HepG2 (cell line): ENCODE results near the gene SLC25A18. TPM values are rescaled to one million over a fixed set of nuclear protein-coding genes. Genes with fewer than 3 reads are reported as not detected.

Source experiments
- ATAC-seq: fragments of 200-7000 bp; cut with Tn5 transposase; 3 replicates; pipeline ENCODE4 v1.9.1; 2020; ENCODE audit warnings: mild to moderate bottlenecking, moderate library complexity
- BruUV-seq: library from RNA; stranded (reverse); fragments of 400-500 nt; replicated peaks from 2 replicates; lab custom pipeline; 2021; lab: Mats Ljungman, UMichigan
- CTCF ChIA-PET: fragments of 300-600 bp; formaldehyde crosslinking; extraction: SDS; loops from one replicate; lab custom pipeline; 2021; ENCODE audit warnings: low total read pairs, inconsistent platforms, low intra/inter-chr PET ratio; lab: Yijun Ruan, JAX
- POLR2A ChIA-PET: fragments of 350-600 bp; sonication (Branson Sonifier 250); formaldehyde crosslinking; loops from one replicate; lab custom pipeline; 2020; ENCODE audit warnings: antibody characterized with exemption, inconsistent platforms; lab: Yijun Ruan, JAX
- DNase-seq: peaks from one replicate; pipeline ENCODE4 v3.0.0-alpha.2; 2015; ENCODE audit warnings: low spot score
- FAIRE-seq: peaks from 3 replicates; lab custom pipeline; 2011; peaks lifted over from hg19 to GRCh38; lab: Jason Lieb, UNC
- H2AFZ ChIP-seq: one replicate; pipeline ENCODE4 v1.6.1; 2011; ENCODE audit warnings: low read length, inconsistent platforms
- H3K27ac ChIP-seq: fragments of 300-600 bp; 3 replicates; pipeline ENCODE4 v1.8.0; 2011; ENCODE audit warnings: mixed run types, mild to moderate bottlenecking, mixed read lengths, low read length, inconsistent platforms; ENCODE audit not compliant: insufficient read depth; ENCODE audit errors: extremely low read length
- H3K27me3 ChIP-seq, 2 experiments: fragments of 200-600 bp in 1 of 2; 2 replicates in 1 of 2; 3 replicates in 1 of 2; pipeline versions ENCODE4 v1.6.0 to v1.8.0; 2011; ENCODE audit warnings: low read length in 2 of 2, mild to moderate bottlenecking in 2 of 2, moderate library complexity in 2 of 2, inconsistent platforms in 1 of 2; ENCODE audit not compliant: insufficient read depth in 2 of 2, control insufficient read depth in 1 of 2
- H3K36me3 ChIP-seq, 2 experiments: fragments of 200-600 bp in 1 of 2; replicated peaks in 1 of 2; 2 replicates in 1 of 2; 3 replicates in 1 of 2; pipeline versions ENCODE4 v1.5.1 to v1.8.0; 2011; ENCODE audit warnings: low read length in 2 of 2, inconsistent platforms in 1 of 2; ENCODE audit not compliant: insufficient read depth in 2 of 2, control insufficient read depth in 1 of 2
- H3K4me1 ChIP-seq: 2 replicates; pipeline ENCODE4 v1.5.1; 2012; ENCODE audit warnings: low read length, inconsistent platforms; ENCODE audit not compliant: insufficient read depth
- H3K4me2 ChIP-seq: 2 replicates; pipeline ENCODE4 v1.6.0; 2011; ENCODE audit warnings: low read depth, low read length, inconsistent platforms
- H3K4me3 ChIP-seq, 3 experiments: fragments of 200-600 bp in 1 of 3; sonication (generic), shearing (Covaris generic) in 1 of 3; replicated peaks in 1 of 3; 2 replicates each; pipeline ENCODE4 v1.5.1; 2011 to 2016; ENCODE audit warnings: low read length in 3 of 3, inconsistent platforms in 2 of 3, low read depth in 2 of 3, mild to moderate bottlenecking in 2 of 3, control low read depth in 1 of 3, mixed read lengths in 1 of 3; ENCODE audit not compliant: insufficient read depth in 1 of 3
- H3K79me2 ChIP-seq: one replicate; pipeline ENCODE4 v1.6.1; 2011; ENCODE audit warnings: low read length, inconsistent platforms; ENCODE audit not compliant: insufficient read depth
- H3K9ac ChIP-seq: 2 replicates; pipeline ENCODE4 v1.6.0; 2011; ENCODE audit warnings: mild to moderate bottlenecking, low read depth, low read length, inconsistent platforms; ENCODE audit not compliant: insufficient read depth
- H3K9me3 ChIP-seq: 2 replicates; pipeline ENCODE4 v1.5.1; 2012; ENCODE audit warnings: mild to moderate bottlenecking, low read length
- H4K20me1 ChIP-seq: 2 replicates; pipeline ENCODE4 v1.6.0; 2011; ENCODE audit warnings: inconsistent platforms, mild to moderate bottlenecking, low read length, moderate library complexity; ENCODE audit not compliant: insufficient read depth
- ETV6 ChIP-seq: sonication (generic); formaldehyde crosslinking; conservative IDR thresholded peaks from 2 replicates; pipeline ENCODE4 v1.4.0; 2020; ENCODE audit warnings: missing genetic modification reagents
- HDAC1 ChIP-seq: sonication (generic); formaldehyde crosslinking; IDR thresholded peaks from 2 replicates; pipeline ENCODE4 v1.5.1; 2020; ENCODE audit warnings: mild to moderate bottlenecking, missing genetic modification reagents
- HNRNPLL ChIP-seq: fragments of 200-400 bp; formaldehyde crosslinking; IDR thresholded peaks from 2 replicates; pipeline ENCODE4 v1.6.1; 2017; ENCODE audit warnings: mild to moderate bottlenecking, low read depth, low read length; ENCODE audit not compliant: poor library complexity, severe bottlenecking
- HOXA3 ChIP-seq: sonication (generic); formaldehyde crosslinking; IDR thresholded peaks from 2 replicates; pipeline ENCODE4 v1.5.0; 2020; ENCODE audit warnings: missing genetic modification reagents
- KAT7 ChIP-seq: IDR thresholded peaks from 2 replicates; pipeline ENCODE4 v1.6.1; 2018; ENCODE audit warnings: borderline replicate concordance, missing compliant biosample characterization
- KDM3A ChIP-seq: IDR thresholded peaks from 2 replicates; pipeline ENCODE4 v1.6.1; 2018; ENCODE audit warnings: low read depth, missing compliant biosample characterization
- PHF8 ChIP-seq: sonication (generic); formaldehyde crosslinking; IDR thresholded peaks from 2 replicates; pipeline ENCODE4 v1.5.0; 2020; ENCODE audit warnings: missing genetic modification reagents
- TBP ChIP-seq: sonication (generic); formaldehyde crosslinking; IDR thresholded peaks from 2 replicates; pipeline ENCODE4 v1.5.0; 2020; ENCODE audit warnings: missing genetic modification reagents
- ZBTB1 ChIP-seq: sonication (generic); formaldehyde crosslinking; IDR thresholded peaks from 2 replicates; pipeline ENCODE4 v1.4.0; 2020; ENCODE audit warnings: missing genetic modification reagents, borderline replicate concordance
- ZMAT3 ChIP-seq: sonication (generic); formaldehyde crosslinking; conservative IDR thresholded peaks from 2 replicates; pipeline ENCODE4 v1.7.0; 2021; ENCODE audit warnings: missing genetic modification reagents
- ZNF652 ChIP-seq: IDR thresholded peaks from 2 replicates; pipeline ENCODE4 v1.6.1; 2016; ENCODE audit warnings: low read depth, borderline replicate concordance
- ZNF703 ChIP-seq: sonication (generic); formaldehyde crosslinking; IDR thresholded peaks from 2 replicates; pipeline ENCODE4 v1.5.1; 2020; ENCODE audit warnings: missing genetic modification reagents, mild to moderate bottlenecking, moderate library complexity, borderline replicate concordance
- WGBS: methylation state at CpG from one replicate; pipeline ENCODE4 v1.1.6; 2017; ENCODE audit warnings: low lambda C conversion rate; 5-methylcytosine and 5-hydroxymethylcytosine counted together
- in situ Hi-C: cut with HindIII; loops from 2 replicates; pipeline ENCODE4 v1.10.0; 2017; ENCODE audit warnings: low pct_unique_long_range_greater_than_20kb; ENCODE audit not compliant: extremely low pct_ligation_motif_present
- intact Hi-C: fragments of 100-400 bp; cut with micrococcal nuclease; formaldehyde crosslinking; loops from one replicate; pipeline ENCODE4 v1.10.0; 2022; ENCODE audit not compliant: unreplicated experiment
- polyA plus RNA-seq, 8 experiments: library from polyadenylated mRNA; depleted of rRNA in 3 of 8; stranded (reverse) in 7 of 8; unstranded in 1 of 8; fragments of >200 nt; fragmentation: Illumina TruSeq in 4 of 8; extraction: Trizol in 4 of 8; gene quantifications; 2 replicates each; pipeline versions ENCODE4 v1.2.1 to v1.2.3, GENCODE V29; 2011 to 2016; ENCODE audit warnings: low read depth in 4 of 8, missing spikeins in 1 of 8, mixed read lengths in 1 of 8; ENCODE audit not compliant: insufficient read depth in 1 of 8
- total RNA-seq, 5 experiments: library from RNA; depleted of rRNA; stranded (reverse); fragments of >200 nt; fragmentation: Illumina TruSeq; extraction: Trizol; gene quantifications; 2 replicates each; pipeline ENCODE4 v1.2.3, GENCODE V29; 2016; ENCODE audit warnings: low read depth in 1 of 5
- TF ChIP-seq, protein P1 (sequence below), 2 experiments: sonication (generic) in 1 of 2; formaldehyde crosslinking in 1 of 2; IDR thresholded peaks; 2 replicates each; pipeline versions ENCODE4 v1.5.1 to v1.6.1; 2011 to 2020; ENCODE audit warnings: borderline replicate concordance in 1 of 2, low read depth in 1 of 2, low read length in 1 of 2, mild to moderate bottlenecking in 1 of 2, missing genetic modification reagents in 1 of 2, moderate library complexity in 1 of 2
- TF ChIP-seq, protein P2 (sequence below): sonication (generic); formaldehyde crosslinking; conservative IDR thresholded peaks from 2 replicates; pipeline ENCODE4 v1.4.0; 2020; ENCODE audit warnings: missing genetic modification reagents
- TF ChIP-seq, protein P3 (sequence below): sonication (generic); formaldehyde crosslinking; IDR thresholded peaks from 2 replicates; pipeline ENCODE4 v1.5.0; 2020; ENCODE audit warnings: missing genetic modification reagents

SLC25A18 gene
- total and polyA plus RNA-seq, 2 of the 13 experiments (the other 11 are each of a cell fraction or from before 2014, with no cell fraction given): 0.28 to 0.75 TPM

DNA sequence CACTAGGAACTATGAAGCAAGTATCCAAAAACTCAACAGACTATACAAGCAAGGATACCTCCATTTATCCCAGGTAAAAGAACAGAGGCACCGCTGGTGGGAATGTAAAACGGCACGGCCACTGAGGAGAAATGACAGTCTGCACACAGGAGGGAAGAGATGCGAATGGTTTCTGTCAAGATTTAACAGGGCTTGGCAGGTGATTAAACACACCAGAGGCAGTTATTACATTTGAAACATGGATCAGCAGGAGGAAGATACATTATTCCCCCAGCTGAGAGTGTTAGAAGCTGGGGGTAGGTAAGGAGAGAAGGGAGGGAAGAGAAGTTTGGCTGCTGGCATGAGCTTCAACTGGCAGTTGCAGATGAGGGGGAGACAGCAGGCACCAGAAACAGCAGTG lies 35.0 kb downstream of the SLC25A18 start:
- no peaks in the 10 kb centered on the region for H3K79me2 ChIP-seq
- ATAC-seq: no peak
- peaks cover 29 to 67% of the 10 kb centered on the region in 2 experiments for H3K36me3 ChIP-seq
- in situ Hi-C loops: no loop called here
- ChIA-PET CTCF (no interaction called here), POLR2A (no interaction called here)
- H4K20me1 ChIP-seq: no peaks in the 10 kb centered on the region
- no TSS peak for BruUV-seq
- no peak overlapping the region for H3K27ac ChIP-seq
- DNase-seq: no peak
- H3K9me3 ChIP-seq: no peaks in the 10 kb centered on the region
- no peaks in the 10 kb centered on the region for H3K4me1 ChIP-seq
- H3K4me2 ChIP-seq: no peak overlapping the region
- no peak for FAIRE-seq
- no peak overlapping the region for H3K4me3 ChIP-seq
- H3K9ac ChIP-seq: no peak overlapping the region
- no peak for TF ChIP-seq ZNF703 (CRISPR knock-in tag)
- no peak for TF ChIP-seq HNRNPLL
- TF ChIP-seq KDM3A (CRISPR knock-in tag): no peak
- no peak for TF ChIP-seq PHF8
- TF ChIP-seq HOXA3: no peak
- TF ChIP-seq ZBTB1: no peak
- no peak for TF ChIP-seq TBP (CRISPR knock-in tag)
- no peak for TF ChIP-seq HDAC1 (CRISPR knock-in tag)
- 99% methylated on average over 4 of the region's 4 CpGs for WGBS
- intact Hi-C loops: no loop called here
- no peaks in the 10 kb centered on the region for H3K27me3 ChIP-seq
- no peak overlapping the region for H2AFZ ChIP-seq

DNA sequence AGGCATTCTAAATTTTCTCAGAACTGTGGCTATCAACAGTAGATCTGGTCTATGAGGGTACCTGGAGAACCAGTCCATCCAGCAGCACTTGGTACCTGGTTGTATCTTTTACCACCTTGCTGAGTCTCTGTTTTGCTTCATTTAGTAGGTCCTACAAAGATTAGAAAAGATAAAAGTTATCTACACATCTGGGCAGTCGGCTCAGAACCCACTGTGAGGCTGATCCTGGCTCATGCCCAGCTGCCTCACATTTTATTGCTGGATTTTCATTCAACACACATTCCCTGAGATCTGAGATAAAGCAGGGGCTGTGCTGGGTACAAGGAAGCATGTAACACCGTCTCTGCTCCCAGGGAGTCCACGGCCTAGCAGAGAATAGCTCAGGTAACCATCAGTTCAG lies 37.7 kb downstream of the SLC25A18 start:
- no TSS peak for BruUV-seq
- POLR2A ChIA-PET: no interaction called here
- no peaks in the 10 kb centered on the region for H3K27me3 ChIP-seq
- no peaks in the 10 kb centered on the region for H4K20me1 ChIP-seq
- no peak for ATAC-seq
- DNase-seq: no peak
- no peak overlapping the region for H3K4me3 ChIP-seq
- intact Hi-C loops: no loop called here
- in situ Hi-C loops: no loop called here
- H3K27ac ChIP-seq: no peak overlapping the region
- FAIRE-seq: no peak
- CTCF ChIA-PET: no interaction called here
- H3K4me2 ChIP-seq: no peak overlapping the region
- 100% methylated on average over 3 of the region's 3 CpGs for WGBS
- no peaks in the 10 kb centered on the region for H3K4me1 ChIP-seq
- H2AFZ ChIP-seq: no peak overlapping the region
- H3K9me3 ChIP-seq: no peaks in the 10 kb centered on the region
- peaks cover 10% of the 10 kb centered on the region for H3K79me2 ChIP-seq
- H3K36me3 ChIP-seq: peaks cover 25 to 58% of the 10 kb centered on the region in 2 experiments
- H3K9ac ChIP-seq: no peak overlapping the region
- no peak for TF ChIP-seq KAT7 (CRISPR knock-in tag)
- TF ChIP-seq ZNF652 (CRISPR knock-in tag): no peak
- no peak for TF ChIP-seq ETV6 (CRISPR knock-in tag)
- TF ChIP-seq, protein P1, sequence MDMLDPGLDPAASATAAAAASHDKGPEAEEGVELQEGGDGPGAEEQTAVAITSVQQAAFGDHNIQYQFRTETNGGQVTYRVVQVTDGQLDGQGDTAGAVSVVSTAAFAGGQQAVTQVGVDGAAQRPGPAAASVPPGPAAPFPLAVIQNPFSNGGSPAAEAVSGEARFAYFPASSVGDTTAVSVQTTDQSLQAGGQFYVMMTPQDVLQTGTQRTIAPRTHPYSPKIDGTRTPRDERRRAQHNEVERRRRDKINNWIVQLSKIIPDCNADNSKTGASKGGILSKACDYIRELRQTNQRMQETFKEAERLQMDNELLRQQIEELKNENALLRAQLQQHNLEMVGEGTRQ (IDR thresholded peaks at IDR 0.05; ENCODE audit: low read depth, low read length): no peak
- TF ChIP-seq, protein P1 (CRISPR knock-in tag; IDR thresholded peaks at IDR 0.05; ENCODE audit: borderline replicate concordance): no peak
- TF ChIP-seq, protein P2, sequence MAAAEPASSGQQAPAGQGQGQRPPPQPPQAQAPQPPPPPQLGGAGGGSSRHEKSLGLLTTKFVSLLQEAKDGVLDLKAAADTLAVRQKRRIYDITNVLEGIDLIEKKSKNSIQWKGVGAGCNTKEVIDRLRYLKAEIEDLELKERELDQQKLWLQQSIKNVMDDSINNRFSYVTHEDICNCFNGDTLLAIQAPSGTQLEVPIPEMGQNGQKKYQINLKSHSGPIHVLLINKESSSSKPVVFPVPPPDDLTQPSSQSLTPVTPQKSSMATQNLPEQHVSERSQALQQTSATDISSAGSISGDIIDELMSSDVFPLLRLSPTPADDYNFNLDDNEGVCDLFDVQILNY (CRISPR knock-in tag): no peak
- TF ChIP-seq ZMAT3: no peak
- TF ChIP-seq, protein P3, sequence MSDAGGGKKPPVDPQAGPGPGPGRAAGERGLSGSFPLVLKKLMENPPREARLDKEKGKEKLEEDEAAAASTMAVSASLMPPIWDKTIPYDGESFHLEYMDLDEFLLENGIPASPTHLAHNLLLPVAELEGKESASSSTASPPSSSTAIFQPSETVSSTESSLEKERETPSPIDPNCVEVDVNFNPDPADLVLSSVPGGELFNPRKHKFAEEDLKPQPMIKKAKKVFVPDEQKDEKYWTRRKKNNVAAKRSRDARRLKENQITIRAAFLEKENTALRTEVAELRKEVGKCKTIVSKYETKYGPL (CRISPR knock-in tag): no peak
